CD4-positive, alpha-beta T cell (primary cell): Measurements from ENCODE around the gene CD300LF. TPM values are rescaled to one million over a fixed set of nuclear protein-coding genes. Genes with fewer than 3 reads are reported as not detected.

Source experiments
- ATAC-seq: fragments of 200-7000 bp; cut with Tn5 transposase; one replicate; pipeline ENCODE4 v1.10.0; 2022; ENCODE audit warnings: mild to moderate bottlenecking; ENCODE audit not compliant: poor library complexity
- CTCF ChIA-PET: fragments of 350-600 bp; sonication (Branson Sonifier 250); formaldehyde crosslinking; loops from one replicate; lab custom pipeline; 2021; ENCODE audit warnings: antibody characterized with exemption, inconsistent platforms; lab: Charles Lee
- POLR2A ChIA-PET: fragments of 350-600 bp; sonication (Branson Sonifier 250); formaldehyde crosslinking; loops from one replicate; lab custom pipeline; 2021; ENCODE audit warnings: antibody characterized with exemption, inconsistent platforms; lab: Charles Lee
- DNase-seq, 14 experiments: peaks; one replicate each; pipeline ENCODE4 v3.0.0-alpha.2; 2013 to 2020; ENCODE audit warnings: mixed read lengths in 2 of 14
- H3K27ac ChIP-seq, 2 donors: one replicate each; pipeline versions ENCODE4 v1.5.1 to v1.7.0; 2013; ENCODE audit warnings: low read length in 2 of 2, low read depth in 1 of 2, mild to moderate bottlenecking in 1 of 2
- H3K27me3 ChIP-seq, 2 experiments: 1 replicate in 1 of 2; 2 replicates in 1 of 2; pipeline versions ENCODE4 v1.6.1 to v1.7.0; 2013; ENCODE audit warnings: low read length in 2 of 2, control low read depth in 1 of 2, mild to moderate bottlenecking in 1 of 2, moderate library complexity in 1 of 2; ENCODE audit not compliant: insufficient read depth in 2 of 2, control insufficient read depth in 1 of 2
- H3K36me3 ChIP-seq: one replicate; pipeline ENCODE4 v1.6.1; 2013; ENCODE audit warnings: low read length, control low read depth; ENCODE audit not compliant: insufficient read depth
- H3K4me1 ChIP-seq: one replicate; pipeline ENCODE4 v1.6.1; 2013; ENCODE audit warnings: low read length, control low read depth; ENCODE audit not compliant: insufficient read depth
- H3K4me3 ChIP-seq: one replicate; pipeline ENCODE4 v1.5.1; 2013; ENCODE audit warnings: mild to moderate bottlenecking, low read length, moderate library complexity
- H3K9me3 ChIP-seq, 2 experiments: 1 replicate in 1 of 2; 2 replicates in 1 of 2; pipeline versions ENCODE4 v1.6.1 to v1.7.0; 2013; ENCODE audit warnings: low read length in 2 of 2, mild to moderate bottlenecking in 2 of 2, control low read depth in 1 of 2, moderate library complexity in 1 of 2; ENCODE audit not compliant: control insufficient read depth in 1 of 2, insufficient read depth in 1 of 2
- H3K27ac Mint-ChIP-seq: one replicate; pipeline ENCODE4 v1.8.0; 2020; ENCODE audit warnings: mixed read lengths
- H3K27me3 Mint-ChIP-seq: one replicate; pipeline ENCODE4 v1.8.0; 2021; ENCODE audit warnings: mixed read lengths
- H3K36me3 Mint-ChIP-seq: one replicate; pipeline ENCODE4 v1.8.0; 2021; ENCODE audit warnings: low read depth, mixed read lengths
- H3K4me1 Mint-ChIP-seq: one replicate; pipeline ENCODE4 v1.8.0; 2021; ENCODE audit warnings: low read depth, mixed read lengths
- H3K4me3 Mint-ChIP-seq: one replicate; pipeline ENCODE4 v1.8.0; 2020; ENCODE audit warnings: mild to moderate bottlenecking, mixed read lengths
- H3K9me3 Mint-ChIP-seq: one replicate; pipeline ENCODE4 v1.8.0; 2020; ENCODE audit warnings: mixed read lengths
- intact Hi-C, 2 experiments: fragments of 100-400 bp; cut with DNase I in 1 of 2; cut with micrococcal nuclease in 1 of 2; formaldehyde crosslinking; loops; one replicate each; pipeline versions ENCODE4 v1.15.1 to v1.9.0; 2023 to 2025; cut with DNase I, micrococcal nuclease
- total RNA-seq, 174 experiments: library from RNA in 2 of 174; stranded (reverse) in 2 of 174; gene quantifications; one replicate each; pipeline ENCODE4 v1.2.3 and lab custom pipeline; 2021 to 2026
- TF ChIP-seq, protein P1 (sequence below): fragments of 200-600 bp; IDR thresholded peaks from one replicate; pipeline ENCODE4 v1.8.0; 2022; ENCODE audit warnings: antibody characterized with exemption, mild to moderate bottlenecking

Gene CD300LF
- total RNA-seq, 2 experiments from 2014 or later: 0.39 to 1.0 TPM

DNA sequence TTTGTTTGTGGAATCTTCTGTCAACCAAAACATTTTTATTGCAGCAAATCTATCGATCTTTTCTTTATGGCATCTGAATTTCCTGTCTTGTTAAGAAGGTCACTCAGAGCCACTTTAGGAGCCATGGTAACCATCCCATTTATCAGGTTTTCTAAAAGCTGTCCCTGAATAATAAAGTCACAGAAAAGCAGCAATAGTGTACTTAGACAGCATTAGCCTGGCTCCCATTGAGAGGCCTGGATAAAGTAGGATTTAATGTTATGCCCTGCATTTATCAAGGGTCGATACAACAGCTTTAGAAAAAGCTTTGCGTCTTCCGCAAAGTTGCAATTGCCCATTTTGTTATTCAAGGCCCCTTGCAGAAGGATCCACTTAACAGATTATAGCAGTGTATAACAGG, 10.1 kb upstream of the CD300LF start:
- no peak overlapping the region for H3K27ac ChIP-seq
- no peak for ATAC-seq

DNA sequence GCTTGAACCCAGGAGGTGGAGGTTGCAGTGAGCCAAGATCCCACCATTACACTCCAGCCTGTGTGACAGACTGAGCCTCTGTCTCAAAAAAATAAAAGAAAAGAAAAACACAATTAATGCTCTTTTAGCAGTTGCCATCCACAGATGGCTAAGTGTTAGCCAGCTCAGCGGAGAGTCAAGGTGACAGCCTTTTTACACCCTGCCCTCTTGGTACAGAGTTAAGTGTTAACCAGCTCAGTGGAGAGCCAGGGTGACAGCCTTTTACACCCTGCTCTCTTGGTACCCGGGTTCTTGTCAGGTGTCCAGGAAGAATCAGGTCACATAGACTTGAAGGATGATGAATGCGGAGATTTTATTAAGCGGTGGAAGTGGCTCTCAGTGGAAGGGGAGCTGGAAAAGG, 7.8 kb upstream of the CD300LF start:
- POLR2A ChIA-PET: no interaction called here
- no peak overlapping the region for H3K27ac ChIP-seq
- Mint-ChIP-seq H3K9me3 (no peaks in the 10 kb centered on the region), H3K27me3 (no peaks in the 10 kb centered on the region), H3K27ac (no peak overlapping the region), H3K36me3 (no peaks in the 10 kb centered on the region), H3K4me1 (no peaks in the 10 kb centered on the region), H3K4me3 (no peak overlapping the region)
- H3K36me3 ChIP-seq: no peaks in the 10 kb centered on the region
- H3K9me3 ChIP-seq: no peaks in the 10 kb centered on the region
- TF ChIP-seq, protein P1, sequence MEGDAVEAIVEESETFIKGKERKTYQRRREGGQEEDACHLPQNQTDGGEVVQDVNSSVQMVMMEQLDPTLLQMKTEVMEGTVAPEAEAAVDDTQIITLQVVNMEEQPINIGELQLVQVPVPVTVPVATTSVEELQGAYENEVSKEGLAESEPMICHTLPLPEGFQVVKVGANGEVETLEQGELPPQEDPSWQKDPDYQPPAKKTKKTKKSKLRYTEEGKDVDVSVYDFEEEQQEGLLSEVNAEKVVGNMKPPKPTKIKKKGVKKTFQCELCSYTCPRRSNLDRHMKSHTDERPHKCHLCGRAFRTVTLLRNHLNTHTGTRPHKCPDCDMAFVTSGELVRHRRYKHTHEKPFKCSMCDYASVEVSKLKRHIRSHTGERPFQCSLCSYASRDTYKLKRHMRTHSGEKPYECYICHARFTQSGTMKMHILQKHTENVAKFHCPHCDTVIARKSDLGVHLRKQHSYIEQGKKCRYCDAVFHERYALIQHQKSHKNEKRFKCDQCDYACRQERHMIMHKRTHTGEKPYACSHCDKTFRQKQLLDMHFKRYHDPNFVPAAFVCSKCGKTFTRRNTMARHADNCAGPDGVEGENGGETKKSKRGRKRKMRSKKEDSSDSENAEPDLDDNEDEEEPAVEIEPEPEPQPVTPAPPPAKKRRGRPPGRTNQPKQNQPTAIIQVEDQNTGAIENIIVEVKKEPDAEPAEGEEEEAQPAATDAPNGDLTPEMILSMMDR: no peak
- no peaks in the 10 kb centered on the region for H3K4me1 ChIP-seq
- CTCF ChIA-PET: no interaction called here
- intact Hi-C loops: no loop called here
- ATAC-seq (no peak), DNase-seq (no peak)
- H3K27me3 ChIP-seq: no peaks in the 10 kb centered on the region
- no peak overlapping the region for H3K4me3 ChIP-seq

More for the DNA sequence above, 10.1 kb upstream of the CD300LF start:
- H3K4me1 ChIP-seq: no peaks in the 10 kb centered on the region
- no peak overlapping the region for H3K27ac Mint-ChIP-seq
- H3K27me3 Mint-ChIP-seq: no peaks in the 10 kb centered on the region
- ChIA-PET CTCF (interaction anchor here (0.7 kb wide), 1 partner anchor 33 kb away, joined by 3 read pairs; no protein-coding TSS in a partner anchor), POLR2A (no interaction called here)
- no peaks in the 10 kb centered on the region for H3K27me3 ChIP-seq
- H3K4me3 Mint-ChIP-seq: no peak overlapping the region
- H3K4me3 ChIP-seq: no peak overlapping the region
- intact Hi-C loops: no loop called here
- TF ChIP-seq, protein P1: no peak
- no peaks in the 10 kb centered on the region for H3K9me3 ChIP-seq
- no peaks in the 10 kb centered on the region for H3K36me3 Mint-ChIP-seq
- no peaks in the 10 kb centered on the region for H3K4me1 Mint-ChIP-seq
- DNase-seq: no peak
- no peaks in the 10 kb centered on the region for H3K36me3 ChIP-seq
- no peaks in the 10 kb centered on the region for H3K9me3 Mint-ChIP-seq

DNA sequence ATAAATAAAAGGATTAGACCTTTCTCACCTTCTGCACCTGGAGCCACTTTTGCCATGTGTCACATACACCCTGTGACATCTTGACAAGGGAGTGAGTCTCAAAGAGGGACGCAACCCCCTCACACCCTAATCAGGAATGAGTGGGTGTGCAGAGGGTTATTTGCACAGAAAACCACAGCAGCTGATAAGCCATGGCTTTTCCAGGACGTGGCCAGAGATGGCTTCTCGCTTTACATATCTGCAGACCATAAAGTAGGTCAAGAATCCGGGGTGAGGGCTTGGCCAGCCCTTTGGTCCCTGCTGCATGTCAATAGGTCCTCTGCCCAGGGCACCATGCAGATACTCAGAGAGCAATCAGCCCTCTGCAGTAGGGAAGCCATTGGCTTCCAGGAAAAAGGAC, 2.4 kb upstream of the CD300LF start:
- CTCF ChIA-PET: interaction anchor here (2.3 kb wide), 1 partner anchor 58 kb away, joined by 7 read pairs; no protein-coding TSS in a partner anchor

More for the DNA sequence above, 2.4 kb upstream of the CD300LF start:
- no peaks in the 10 kb centered on the region for H3K9me3 ChIP-seq
- no peak overlapping the region for H3K4me3 ChIP-seq
- H3K4me1 ChIP-seq: peaks cover 12% of the 10 kb centered on the region
- intact Hi-C loops: no loop called here
- DNase-seq: no peak
- H3K4me1 Mint-ChIP-seq: peaks cover 8% of the 10 kb centered on the region
- POLR2A ChIA-PET: no interaction called here
- peaks cover 0 to 4% of the 10 kb centered on the region in 2 experiments for H3K27me3 ChIP-seq
- ATAC-seq: no peak
- no peaks in the 10 kb centered on the region for H3K9me3 Mint-ChIP-seq
- TF ChIP-seq, protein P1: no peak
- H3K27ac Mint-ChIP-seq: no peak overlapping the region
- H3K36me3 ChIP-seq: no peaks in the 10 kb centered on the region
- H3K36me3 Mint-ChIP-seq: no peaks in the 10 kb centered on the region
- no peak overlapping the region for H3K27ac ChIP-seq
- peaks cover 3% of the 10 kb centered on the region for H3K27me3 Mint-ChIP-seq
- H3K4me3 Mint-ChIP-seq: no peak overlapping the region
